Epithelial cell of proximal tubule (primary cell): Measurements from ENCODE around the gene EDIL3. TPM values are rescaled to one million over a fixed set of nuclear protein-coding genes. Genes with fewer than 3 reads are reported as not detected.

Experiments used
- DNase-seq: peaks from one replicate; pipeline ENCODE4 v3.0.0-alpha.2; 2011; ENCODE audit warnings: low read depth
- H3K4me3 ChIP-seq: 2 replicates; pipeline ENCODE4 v1.5.1; 2011; ENCODE audit warnings: low read depth, mild to moderate bottlenecking, low read length
- total RNA-seq: library from RNA; depleted of rRNA; stranded (reverse); fragments of >200 nt; gene quantifications from 2 replicates; pipeline ENCODE4 v1.2.3, GENCODE V29; 2015
- TF ChIP-seq, protein P1 (sequence below): conservative IDR thresholded peaks from 2 replicates; pipeline ENCODE4 v1.5.1; 2012; ENCODE audit warnings: low read depth, mild to moderate bottlenecking, low read length

The EDIL3 gene
- total RNA-seq, 1 donor from 2014 or later = 80.1 TPM

DNA sequence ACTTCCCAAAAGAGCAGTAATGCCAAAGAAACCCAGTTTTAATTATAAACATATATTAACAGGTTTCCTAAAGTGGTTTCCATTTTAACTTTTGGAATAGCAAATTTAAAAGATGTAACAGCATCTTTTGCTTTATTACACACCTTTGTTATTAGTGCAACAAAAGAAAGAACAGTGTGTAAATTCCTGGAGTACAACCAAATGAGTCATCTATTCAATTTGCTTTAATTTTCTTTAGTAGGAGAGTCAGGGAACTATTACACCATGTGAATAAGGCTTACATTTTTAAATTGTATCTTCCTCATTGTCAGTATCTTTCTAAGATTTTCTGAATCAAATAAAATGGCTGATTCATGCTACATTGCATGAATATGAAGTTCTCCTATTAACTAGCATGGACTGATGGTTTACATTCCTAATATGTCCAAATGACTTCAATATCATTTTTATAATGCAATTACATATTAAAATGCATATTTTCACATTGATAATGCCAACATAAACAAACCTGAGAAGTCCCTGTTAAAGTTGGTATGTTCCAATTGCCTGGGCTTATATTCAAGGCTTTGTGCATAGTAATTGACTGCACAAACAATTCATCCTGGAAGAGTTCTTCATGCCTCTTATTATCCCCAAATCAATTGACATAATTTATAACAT is 22.5 kb downstream of the EDIL3 start:
- H3K4me3 ChIP-seq = no peak overlapping the region
- DNase-seq = no peak
- TF ChIP-seq, protein P1, sequence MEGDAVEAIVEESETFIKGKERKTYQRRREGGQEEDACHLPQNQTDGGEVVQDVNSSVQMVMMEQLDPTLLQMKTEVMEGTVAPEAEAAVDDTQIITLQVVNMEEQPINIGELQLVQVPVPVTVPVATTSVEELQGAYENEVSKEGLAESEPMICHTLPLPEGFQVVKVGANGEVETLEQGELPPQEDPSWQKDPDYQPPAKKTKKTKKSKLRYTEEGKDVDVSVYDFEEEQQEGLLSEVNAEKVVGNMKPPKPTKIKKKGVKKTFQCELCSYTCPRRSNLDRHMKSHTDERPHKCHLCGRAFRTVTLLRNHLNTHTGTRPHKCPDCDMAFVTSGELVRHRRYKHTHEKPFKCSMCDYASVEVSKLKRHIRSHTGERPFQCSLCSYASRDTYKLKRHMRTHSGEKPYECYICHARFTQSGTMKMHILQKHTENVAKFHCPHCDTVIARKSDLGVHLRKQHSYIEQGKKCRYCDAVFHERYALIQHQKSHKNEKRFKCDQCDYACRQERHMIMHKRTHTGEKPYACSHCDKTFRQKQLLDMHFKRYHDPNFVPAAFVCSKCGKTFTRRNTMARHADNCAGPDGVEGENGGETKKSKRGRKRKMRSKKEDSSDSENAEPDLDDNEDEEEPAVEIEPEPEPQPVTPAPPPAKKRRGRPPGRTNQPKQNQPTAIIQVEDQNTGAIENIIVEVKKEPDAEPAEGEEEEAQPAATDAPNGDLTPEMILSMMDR = no peak

DNA sequence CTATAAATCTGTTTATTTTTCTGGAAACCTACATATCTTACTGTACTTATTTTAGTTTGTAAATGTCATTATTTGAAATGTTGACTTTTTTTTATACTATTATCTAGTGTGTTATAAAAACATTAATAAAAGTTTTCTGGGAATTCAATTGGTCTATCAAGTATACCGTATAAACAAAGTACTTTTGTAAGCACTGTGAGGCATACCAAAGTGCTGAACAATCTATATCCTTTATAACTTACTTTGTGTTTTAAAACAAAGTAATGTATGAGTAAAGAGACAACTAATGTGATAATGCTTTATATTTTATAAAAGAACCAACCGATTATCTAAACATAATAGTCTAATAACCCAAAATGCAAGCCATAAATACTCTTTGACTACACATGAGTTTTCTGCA is 23.1 kb downstream of the EDIL3 start:
- H3K4me3 ChIP-seq = no peak overlapping the region
- TF ChIP-seq, protein P1 = no peak
- DNase-seq = no peak

DNA sequence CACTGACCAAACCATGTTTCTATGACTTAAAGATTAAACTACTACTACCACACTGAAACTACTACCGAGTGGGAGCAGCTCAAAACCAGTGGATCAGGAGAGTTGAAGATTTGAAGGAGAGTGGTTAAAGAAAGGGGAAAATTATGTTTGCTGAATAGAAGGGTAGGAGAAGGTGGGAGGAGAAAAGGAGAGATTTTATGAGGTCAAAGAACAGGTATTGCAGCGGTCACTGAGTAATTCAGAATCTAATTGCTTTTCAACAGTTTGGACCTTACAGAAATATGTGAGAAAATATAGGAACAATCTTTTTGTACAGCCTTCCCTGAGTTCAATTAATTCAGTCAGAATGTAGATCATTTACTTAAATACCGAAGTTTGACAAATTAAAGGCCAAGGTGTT is 24.6 kb downstream of the EDIL3 start:
- DNase-seq = no peak
- TF ChIP-seq, protein P1 = no peak
- H3K4me3 ChIP-seq = no peak overlapping the region

DNA sequence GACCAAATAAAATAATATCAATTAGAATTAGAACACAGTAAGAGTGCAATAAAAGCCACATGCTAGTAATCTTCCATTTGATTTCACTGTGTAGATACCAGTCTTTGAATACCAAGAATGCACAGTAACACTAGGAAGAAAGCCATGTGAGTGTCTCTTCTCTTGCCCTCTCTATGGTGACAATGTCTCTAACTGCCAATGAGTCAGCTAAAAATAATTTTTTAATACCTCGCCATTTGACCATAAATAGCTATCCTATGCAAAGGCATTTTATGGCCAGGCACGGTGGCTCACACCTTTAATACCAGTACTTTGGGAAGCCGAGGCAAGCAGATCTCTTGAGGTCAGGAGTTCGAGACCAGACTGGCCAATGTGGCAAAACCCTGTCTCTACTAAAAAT is 30.6 kb downstream of the EDIL3 start:
- no peak for DNase-seq
- H3K4me3 ChIP-seq = no peak overlapping the region

DNA sequence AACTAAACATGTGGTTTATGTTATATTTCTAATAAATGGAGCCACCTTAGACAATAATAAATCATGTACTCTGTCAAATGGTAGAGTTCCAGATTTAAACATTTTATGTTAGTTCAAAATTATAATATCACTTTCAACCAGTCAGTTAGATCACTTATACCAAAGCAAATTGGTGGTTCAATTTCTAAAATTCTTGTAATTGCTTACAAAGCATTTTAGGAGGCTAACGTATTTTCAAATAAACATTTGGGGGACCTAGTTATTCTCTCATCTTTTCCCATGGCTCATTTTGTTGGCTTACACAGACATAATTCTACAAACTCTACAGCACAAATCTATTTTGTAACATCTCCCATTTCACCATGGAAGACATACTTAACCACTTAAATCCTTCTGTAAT is 39.9 kb downstream of the EDIL3 start:
- no peak for DNase-seq
- no peak overlapping the region for H3K4me3 ChIP-seq
- TF ChIP-seq, protein P1 = no peak

More for the DNA sequence above, 30.6 kb downstream of the EDIL3 start:
- TF ChIP-seq, protein P1 = no peak

DNA sequence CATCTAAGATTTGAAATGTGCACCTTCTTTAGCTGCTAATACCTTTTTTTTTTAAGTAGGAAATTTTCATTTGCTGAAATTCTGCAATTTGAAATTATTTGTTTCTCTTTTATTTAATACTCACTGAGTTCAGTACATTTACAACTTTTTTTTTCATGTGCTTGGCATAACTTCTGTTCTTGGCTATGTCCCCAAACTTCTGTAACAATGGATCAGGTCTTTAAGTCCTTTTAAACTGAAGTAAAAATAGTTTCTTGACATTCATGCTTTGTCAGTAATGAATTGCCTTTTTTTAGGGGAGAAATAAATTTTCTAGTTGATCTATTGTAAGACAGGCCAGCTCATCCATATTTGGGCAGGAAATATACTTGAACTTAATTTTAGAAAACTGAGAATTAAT is 41.5 kb downstream of the EDIL3 start:
- TF ChIP-seq, protein P1 = no peak
- DNase-seq = no peak
- no peak overlapping the region for H3K4me3 ChIP-seq

DNA sequence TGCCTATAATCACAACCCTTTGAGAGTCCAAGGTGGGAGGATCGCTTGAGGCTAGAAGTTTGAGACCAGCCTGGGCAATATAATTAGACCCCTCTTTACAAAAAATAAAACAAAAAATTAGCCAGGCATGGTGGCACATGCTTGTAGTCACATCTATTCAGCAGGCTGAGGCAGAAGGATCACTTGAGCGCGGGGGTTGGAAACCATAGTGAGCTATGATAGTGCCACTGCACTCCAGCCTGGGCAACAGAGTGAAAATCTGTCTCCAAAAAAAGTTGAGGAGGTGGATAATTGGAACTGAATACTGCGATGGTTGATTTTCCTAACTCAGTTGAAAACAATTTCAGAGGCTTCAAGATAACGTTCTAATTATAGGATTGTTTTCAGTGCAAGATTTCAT is 52.6 kb downstream of the EDIL3 start:
- DNase-seq = no peak
- TF ChIP-seq, protein P1 = no peak
- no peak overlapping the region for H3K4me3 ChIP-seq
